ENCODE measurements around the gene ZNF750. TPM values are rescaled to one million over a fixed set of nuclear protein-coding genes. Genes with fewer than 3 reads are reported as not detected.

The ZNF750 gene
- total RNA-seq, 4 donors from 2014 or later = not detected

- in situ Hi-C loops (cut with MboI; ENCODE audit: low pct_ligation_motif_present in 1 of 4, low pct_unique_long_range_greater_than_20kb in 1 of 4, low sequenced_read_pairs in 3 of 4) = no loop called here
- WGBS, 2 donors (ENCODE audit: low coverage in 1 of 2) = 95% methylated on average over 25 of the region's 25 CpGs; no CpG with 5 or more reads in 1 of the 2 donors
Observed at GRCh38 chr17:82862737-82863382, 23.0 kb upstream of the ZNF750 start.

GRCh38 chr17:82862191-82862590 is 22.4 kb upstream of the ZNF750 start:
- 94 to 98% methylated on average over 3 to 8 of the region's 8 CpGs for WGBS, 2 donors (ENCODE audit: low coverage in 1 of 2)
- Histone ChIP-seq H3K4me3 (no peak overlapping the region), H3K27me3 (no peaks in the 10 kb centered on the region), H3K4me1 (peaks cover 6 to 45% (median 15%) of the 10 kb centered on the region in 4 donors), H3K27ac (no peak overlapping the region), H3K9me3 (no peaks in the 10 kb centered on the region), H3K36me3 (no peaks in the 10 kb centered on the region)
- DNase-seq = no peak
- in situ Hi-C loops (cut with MboI; ENCODE audit: low pct_ligation_motif_present in 1 of 4, low pct_unique_long_range_greater_than_20kb in 1 of 4, low sequenced_read_pairs in 3 of 4) (no loop called here), intact Hi-C loops (cut with DNase I; ENCODE audit: low total_unique reads) (no loop called here)
- TF ChIP-seq POLR2AphosphoS5 (IDR thresholded peaks at IDR 0.05) = no peak
- no peak for TF ChIP-seq EP300 (IDR thresholded peaks at IDR 0.05; ENCODE audit: low read depth)
- TF ChIP-seq CTCF (IDR thresholded peaks at IDR 0.05) = no peak
- no peak for TF ChIP-seq POLR2A (IDR thresholded peaks at IDR 0.05)

More at GRCh38 chr17:82862737-82863382, 23.0 kb upstream of the ZNF750 start:
- H3K36me3 ChIP-seq = no peaks in the 10 kb centered on the region
- H3K27ac ChIP-seq = peak overlapping the region in 2 of 4 donors; percentile 54 to 67
- DNase-seq = no peak
- TF ChIP-seq EP300 (IDR thresholded peaks at IDR 0.05; ENCODE audit: low read depth) = no peak
- no peak for TF ChIP-seq CTCF (IDR thresholded peaks at IDR 0.05)
- TF ChIP-seq POLR2AphosphoS5 (IDR thresholded peaks at IDR 0.05) = no peak
- TF ChIP-seq POLR2A (IDR thresholded peaks at IDR 0.05) = no peak
- no peaks in the 10 kb centered on the region for H3K27me3 ChIP-seq
- no peak overlapping the region for H3K4me3 ChIP-seq
- intact Hi-C loops (cut with DNase I; ENCODE audit: low total_unique reads) = no loop called here
- no peaks in the 10 kb centered on the region for H3K9me3 ChIP-seq
- H3K4me1 ChIP-seq = peaks cover 6 to 45% (median 15%) of the 10 kb centered on the region in 4 donors

GRCh38 chr17:82861393-82861775 is 21.6 kb upstream of the ZNF750 start:
- Histone ChIP-seq H3K27me3 (no peaks in the 10 kb centered on the region), H3K36me3 (no peaks in the 10 kb centered on the region), H3K4me3 (no peak overlapping the region), H3K9me3 (no peaks in the 10 kb centered on the region), H3K4me1 (peaks cover 6 to 43% (median 15%) of the 10 kb centered on the region in 4 donors), H3K27ac (no peak overlapping the region)
- TF ChIP-seq CTCF (IDR thresholded peaks at IDR 0.05) (no peak), EP300 (IDR thresholded peaks at IDR 0.05; ENCODE audit: low read depth) (no peak), POLR2AphosphoS5 (IDR thresholded peaks at IDR 0.05) (no peak), POLR2A (IDR thresholded peaks at IDR 0.05) (no peak)
- intact Hi-C loops (cut with DNase I; ENCODE audit: low total_unique reads) = no loop called here
- in situ Hi-C loops (cut with MboI; ENCODE audit: low pct_ligation_motif_present in 1 of 4, low pct_unique_long_range_greater_than_20kb in 1 of 4, low sequenced_read_pairs in 3 of 4) = no loop called here
- DNase-seq = no peak
- 96 to 100% methylated on average over 2 to 12 of the region's 12 CpGs for WGBS, 2 donors (ENCODE audit: low coverage in 1 of 2)

GRCh38 chr17:82860606-82861392 is 21.0 kb upstream of the ZNF750 start:
- intact Hi-C loops (cut with DNase I; ENCODE audit: low total_unique reads) = no loop called here
- TF ChIP-seq CTCF (IDR thresholded peaks at IDR 0.05) (no peak), POLR2AphosphoS5 (IDR thresholded peaks at IDR 0.05) (no peak), EP300 (IDR thresholded peaks at IDR 0.05; ENCODE audit: low read depth) (no peak), POLR2A (IDR thresholded peaks at IDR 0.05) (no peak)
- in situ Hi-C loops (cut with MboI; ENCODE audit: low pct_ligation_motif_present in 1 of 4, low pct_unique_long_range_greater_than_20kb in 1 of 4, low sequenced_read_pairs in 3 of 4) = no loop called here
- peaks cover 6 to 37% (median 14%) of the 10 kb centered on the region in 4 donors for H3K4me1 ChIP-seq
- no peak for DNase-seq
- no peaks in the 10 kb centered on the region for H3K9me3 ChIP-seq
- no peaks in the 10 kb centered on the region for H3K36me3 ChIP-seq
- peak overlapping the region in 2 of 4 donors; percentile 16 to 61 for H3K27ac ChIP-seq
- no peaks in the 10 kb centered on the region for H3K27me3 ChIP-seq
- no peak overlapping the region for H3K4me3 ChIP-seq
- WGBS, 2 donors (ENCODE audit: low coverage in 1 of 2) = 94 to 100% methylated on average over 1 to 42 of the region's 42 CpGs

All from transverse colon (tissue), 4 donors.